ENCODE data around the gene NEK7. TPM values are rescaled to one million over a fixed set of nuclear protein-coding genes. Genes with fewer than 3 reads are reported as not detected.

Gene NEK7
- total RNA-seq, 1 donor from 2014 or later, result 185 TPM

DNA sequence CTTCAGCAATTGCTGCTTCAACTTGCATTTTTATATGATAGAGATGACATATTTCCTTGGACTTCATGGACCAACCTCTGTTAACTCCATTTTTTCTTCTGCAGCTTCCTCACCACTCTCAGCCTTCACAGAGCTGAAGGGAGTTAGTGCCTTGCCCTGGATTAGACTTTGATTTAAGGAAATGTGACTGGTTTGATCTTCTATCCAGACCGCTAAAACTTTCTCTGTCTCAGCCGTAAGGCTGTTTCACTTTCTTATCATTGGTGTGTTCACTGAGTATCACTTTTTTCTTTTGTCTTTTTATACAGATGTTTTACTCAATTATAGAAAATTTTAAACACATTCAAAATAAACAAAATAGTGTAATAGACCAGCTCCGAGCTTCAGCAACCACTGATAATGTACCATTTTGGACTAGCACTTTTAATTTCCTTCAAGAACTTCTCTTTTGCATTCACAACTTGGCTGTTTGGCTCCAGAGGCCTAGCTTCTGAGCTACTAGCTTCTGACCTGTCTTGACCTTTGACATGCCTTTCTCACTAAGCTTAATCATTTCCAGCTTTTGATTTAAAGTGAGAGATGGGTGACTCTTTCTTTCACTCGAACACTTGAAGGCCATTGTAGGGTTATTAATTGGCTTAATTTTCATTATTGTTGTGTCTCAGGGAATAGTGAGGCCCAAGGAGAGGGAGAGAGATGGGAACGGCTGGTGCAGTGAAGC, 9.3 kb downstream of the NEK7 start:
- ATAC-seq (ENCODE audit: poor library complexity), result no peak
- no peak for DNase-seq
- intact Hi-C loops (cut with DNase I), result loop anchor here (5.0 kb wide), 1 partner anchor 101 kb away; no protein-coding TSS in a partner anchor

DNA sequence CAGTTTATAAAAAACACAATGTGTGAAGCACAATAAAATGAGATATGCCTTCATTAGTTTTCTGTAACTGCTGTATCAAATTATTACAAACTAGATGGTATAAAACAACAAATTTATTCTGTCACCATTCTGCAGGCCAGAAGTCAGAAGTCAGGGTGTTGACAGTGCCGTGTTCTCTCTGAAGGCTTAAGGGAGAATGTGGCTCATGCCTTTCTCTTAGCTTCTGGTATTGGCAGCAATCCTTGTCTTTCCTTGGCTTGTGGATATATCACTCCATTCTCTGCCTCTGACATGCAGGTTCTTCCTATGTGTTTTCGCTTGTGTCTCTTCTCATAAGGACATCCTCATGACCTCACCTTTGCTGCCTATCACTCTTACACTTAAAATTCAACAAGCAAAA, 10.1 kb downstream of the NEK7 start:
- intact Hi-C loops (cut with DNase I), result loop anchor here (5.0 kb wide), 1 partner anchor 100 kb away; no protein-coding TSS in a partner anchor
- DNase-seq (no peak), ATAC-seq (ENCODE audit: poor library complexity) (peak; percentile 78)

DNA sequence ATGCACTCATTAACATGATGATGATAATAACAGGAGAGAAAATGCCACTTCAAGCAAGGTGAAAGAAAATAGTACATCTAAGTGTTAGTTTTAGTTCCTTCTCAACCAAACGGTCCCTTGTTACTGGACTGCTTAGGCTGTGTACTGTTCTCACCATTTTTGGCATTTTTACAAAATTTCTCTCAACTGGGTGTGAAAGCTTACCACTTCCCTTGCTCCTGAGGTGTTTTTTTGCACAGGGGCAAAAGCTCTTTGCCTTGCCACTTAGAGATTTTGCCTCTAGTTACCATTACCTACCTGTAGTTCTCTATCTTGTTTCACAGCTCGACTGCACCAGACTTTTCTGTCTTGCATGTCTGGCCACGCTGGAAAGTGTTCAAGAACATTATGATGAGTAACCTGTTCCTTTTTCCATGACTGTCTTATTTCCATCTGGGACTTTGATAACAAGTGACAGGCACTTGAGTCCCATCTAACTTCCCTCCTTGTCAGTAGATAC, 10.7 kb downstream of the NEK7 start:
- intact Hi-C loops (cut with DNase I), result loop anchor here (5.0 kb wide), 1 partner anchor 100 kb away; no protein-coding TSS in a partner anchor
- ATAC-seq (ENCODE audit: poor library complexity) (peak; percentile 80), DNase-seq (no peak)

DNA sequence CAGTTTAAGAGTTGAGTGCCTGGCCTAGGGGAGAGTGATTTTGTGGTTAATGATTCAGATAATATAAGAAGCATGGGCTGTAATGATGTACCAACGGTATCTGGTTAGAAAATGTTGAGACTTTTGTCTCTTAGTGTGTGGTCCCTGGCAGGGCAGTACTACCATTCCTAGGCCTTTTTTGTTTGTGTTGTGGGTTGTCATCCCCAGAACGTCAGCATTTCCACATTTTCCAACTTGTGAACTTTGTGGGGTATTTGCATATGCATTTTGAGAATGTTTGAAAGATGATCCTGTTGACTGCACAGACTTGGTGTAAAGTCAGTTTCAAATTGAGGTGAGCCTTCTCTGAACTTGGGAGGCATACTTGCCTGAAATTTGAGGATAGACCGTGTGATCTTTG, 11.4 kb downstream of the NEK7 start:
- DNase-seq, result no peak
- intact Hi-C loops (cut with DNase I), result loop anchor here (5.0 kb wide), 1 partner anchor 99 kb away; no protein-coding TSS in a partner anchor
- ATAC-seq (ENCODE audit: poor library complexity), result no peak

DNA sequence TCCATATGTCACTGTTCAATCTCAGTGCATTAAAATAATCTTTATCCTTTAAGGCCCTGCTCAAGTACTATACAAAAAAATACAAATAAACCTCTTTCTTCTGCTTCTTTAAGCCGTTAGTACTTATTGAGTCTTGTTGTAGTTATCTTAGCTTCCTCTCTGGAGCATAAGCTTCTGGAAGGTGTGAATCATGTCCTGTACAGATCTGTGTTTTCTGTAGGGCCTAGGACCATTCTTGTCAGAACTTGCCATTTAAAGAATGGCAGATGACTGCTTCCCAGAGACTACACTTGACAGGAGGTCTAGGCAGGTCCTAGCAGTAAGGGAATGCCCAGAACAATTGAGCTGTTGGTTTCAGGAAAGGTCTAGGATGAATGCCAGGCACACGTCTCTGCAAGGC, 12.9 kb downstream of the NEK7 start:
- DNase-seq, result no peak
- ATAC-seq (ENCODE audit: poor library complexity), result no peak
- intact Hi-C loops (cut with DNase I), result loop anchor here (5.0 kb wide), 1 partner anchor 98 kb away; no protein-coding TSS in a partner anchor

DNA sequence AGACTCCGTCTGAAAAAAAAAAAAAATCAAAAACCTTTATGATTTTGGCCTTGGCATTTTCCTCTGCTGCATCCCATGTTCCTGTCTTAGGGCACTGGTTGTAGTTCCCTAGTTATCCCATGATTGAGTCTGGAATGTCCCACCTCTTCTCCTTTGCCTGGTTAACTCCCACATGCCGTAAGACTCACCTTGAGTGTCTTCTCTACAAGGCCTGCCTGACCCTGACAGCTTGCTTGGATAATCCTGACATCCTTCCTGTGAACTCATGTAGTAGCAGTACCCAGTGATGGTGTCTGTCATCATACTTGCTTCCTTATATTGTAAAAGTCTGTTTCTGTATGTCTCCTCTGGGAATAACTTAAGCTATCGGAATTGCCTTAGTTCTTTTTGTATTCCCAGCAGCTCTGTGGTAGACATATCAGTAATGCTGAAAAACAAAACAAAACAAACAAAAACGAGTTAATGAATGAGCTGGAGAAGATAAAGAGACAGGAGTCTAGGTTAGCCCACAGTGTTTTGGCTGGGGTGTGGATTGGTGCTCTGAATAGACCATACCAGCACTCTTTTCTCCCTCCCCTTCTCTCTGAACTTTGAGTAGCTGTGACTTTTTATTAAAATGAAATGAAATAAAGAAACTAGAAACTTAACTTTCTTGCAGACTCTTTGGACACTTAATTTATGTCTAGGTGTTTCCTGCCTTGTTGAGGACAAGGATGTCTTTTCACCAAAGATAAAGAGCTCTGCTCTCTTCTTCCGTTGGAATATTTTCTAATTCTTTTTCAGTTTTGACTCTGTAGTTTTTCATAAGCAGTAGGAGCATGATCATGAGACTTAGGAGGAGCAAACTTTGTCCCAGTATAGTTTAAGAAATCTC, 15.1 kb downstream of the NEK7 start:
- ATAC-seq (ENCODE audit: poor library complexity) (no peak), DNase-seq (no peak)
- intact Hi-C loops (cut with DNase I), result no loop called here

DNA sequence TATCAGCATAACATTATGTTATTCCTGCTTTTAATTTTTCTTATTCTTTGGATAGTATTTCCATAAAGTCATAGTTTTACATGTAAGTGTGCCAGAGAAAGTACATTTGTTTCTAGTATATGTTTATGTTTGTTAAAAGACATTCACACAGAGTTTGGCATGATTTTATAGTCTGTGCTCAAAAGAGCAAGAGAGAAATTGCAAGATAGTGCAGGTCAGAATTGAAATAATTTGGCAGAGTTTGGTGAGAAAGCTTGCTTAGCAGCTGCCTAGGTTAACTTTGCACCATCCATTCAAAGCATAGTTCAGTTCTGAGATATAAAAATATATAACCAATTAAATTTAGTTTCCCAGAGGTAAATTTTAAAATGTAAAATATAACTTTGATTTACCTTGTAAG, 17.0 kb downstream of the NEK7 start:
- DNase-seq, result no peak
- intact Hi-C loops (cut with DNase I), result no loop called here
- ATAC-seq (ENCODE audit: poor library complexity), result no peak

DNA sequence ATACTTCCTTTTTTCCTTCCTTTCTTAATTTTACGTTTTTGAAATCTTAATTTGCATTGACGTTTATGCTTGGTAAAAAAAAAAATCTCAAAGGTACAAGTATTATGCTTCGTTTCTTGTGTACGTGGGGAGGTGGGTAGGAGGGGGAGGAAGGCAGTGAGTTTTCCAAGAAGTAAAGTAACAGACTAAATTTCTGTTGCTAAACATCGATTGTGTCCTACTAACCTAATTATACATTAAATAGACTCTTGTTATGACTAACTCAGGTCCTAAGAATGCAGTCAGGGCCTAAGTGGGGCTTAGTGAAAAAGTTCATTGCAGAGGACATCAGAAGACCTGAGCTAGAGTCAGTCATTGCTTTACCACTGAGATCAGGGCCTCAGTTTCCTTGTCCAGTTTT, 17.5 kb downstream of the NEK7 start:
- intact Hi-C loops (cut with DNase I), result no loop called here
- DNase-seq (no peak), ATAC-seq (ENCODE audit: poor library complexity) (no peak)

DNA sequence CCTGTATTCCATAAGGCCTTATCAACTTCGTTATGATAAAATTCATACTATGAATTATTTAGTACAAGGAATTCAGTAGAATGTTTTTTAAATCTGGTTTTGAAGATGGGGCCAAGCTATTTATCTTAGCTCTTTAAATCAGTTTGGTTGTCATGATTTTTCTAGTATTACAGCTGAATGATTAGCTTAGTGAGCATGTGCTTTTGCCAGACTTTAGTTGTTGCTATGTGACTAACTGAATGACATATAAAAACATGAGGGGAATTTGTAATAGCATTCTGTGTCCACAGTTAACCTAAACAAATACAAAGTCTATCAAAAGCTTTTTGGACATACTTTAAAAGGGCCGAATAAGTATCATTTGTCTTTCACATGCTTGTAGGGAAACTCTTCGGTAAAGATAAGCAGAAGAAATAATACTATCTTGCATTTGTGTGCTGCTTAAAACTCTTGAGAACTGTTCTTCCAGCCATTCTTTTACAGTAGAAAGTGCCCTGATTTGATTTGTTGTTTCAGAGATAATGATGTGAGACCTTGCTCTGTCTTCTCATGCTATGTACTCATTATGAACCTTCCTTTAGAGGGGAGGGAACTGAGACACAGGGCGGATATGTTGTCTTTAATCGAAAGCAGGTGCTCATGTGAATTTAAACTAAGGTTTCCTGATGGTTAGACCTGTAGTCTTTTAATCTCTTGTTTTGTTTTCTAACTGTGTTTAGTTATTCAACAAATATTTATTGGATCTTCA, 18.8 kb downstream of the NEK7 start:
- ATAC-seq (ENCODE audit: poor library complexity) (no peak), DNase-seq (no peak)
- intact Hi-C loops (cut with DNase I), result no loop called here

DNA sequence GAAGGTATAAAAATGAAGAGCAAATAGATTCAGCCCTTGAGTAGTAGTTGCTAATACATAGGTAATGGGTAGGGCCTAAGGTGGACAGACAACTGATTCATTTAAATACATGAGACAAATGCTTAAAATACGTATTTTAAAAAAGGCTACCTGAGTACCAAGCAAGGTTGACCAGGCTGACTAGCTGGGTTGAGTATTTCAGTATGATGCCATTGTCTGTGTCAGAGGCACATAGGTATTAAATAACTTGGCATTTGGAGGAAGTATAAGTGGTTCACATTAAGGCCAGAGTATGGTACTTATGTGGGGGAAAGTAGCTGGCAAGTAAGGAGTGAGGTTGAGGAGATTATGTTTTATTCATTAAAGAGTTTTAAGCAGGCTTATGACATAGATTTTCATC, 19.4 kb downstream of the NEK7 start:
- ATAC-seq (ENCODE audit: poor library complexity) (no peak), DNase-seq (no peak)
- intact Hi-C loops (cut with DNase I), result no loop called here

DNA sequence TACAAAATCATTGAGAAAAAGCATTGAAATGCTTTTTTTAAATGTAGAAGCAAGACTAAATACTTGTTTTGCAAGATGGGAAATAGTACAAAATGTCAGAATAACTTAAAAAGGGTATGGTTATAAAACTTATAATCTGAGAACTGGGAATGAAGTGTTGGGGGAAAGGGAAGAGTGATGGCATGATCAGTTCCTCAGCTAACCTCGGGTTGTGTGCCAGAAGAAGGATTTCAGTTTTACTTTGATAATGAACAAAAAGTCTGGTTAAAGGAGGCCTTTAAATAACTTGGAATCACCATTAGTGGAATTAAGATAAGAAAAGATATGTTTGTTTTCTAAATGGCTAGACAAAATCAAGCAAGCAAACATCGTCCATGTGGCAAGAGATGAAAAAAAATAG, 20.7 kb downstream of the NEK7 start:
- intact Hi-C loops (cut with DNase I), result no loop called here

DNA sequence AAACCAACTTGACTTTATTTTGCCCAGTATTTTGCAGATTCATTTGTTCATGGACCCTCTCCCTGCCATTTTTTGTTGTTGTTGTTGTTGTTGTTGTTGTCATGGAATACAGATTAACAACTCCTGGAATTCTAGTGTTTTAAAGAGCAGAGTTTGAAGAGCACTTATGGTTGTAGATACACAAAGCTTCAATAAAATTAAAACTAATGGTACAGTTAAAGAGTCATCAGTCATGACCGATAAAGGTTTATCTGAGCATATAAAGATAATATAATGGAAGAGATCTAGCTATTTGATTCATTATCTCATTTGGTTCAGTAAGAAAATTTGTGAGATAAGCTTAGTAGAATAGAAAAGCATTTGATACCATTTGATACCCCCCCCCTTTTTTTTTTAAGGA, 21.8 kb downstream of the NEK7 start:
- DNase-seq (no peak), ATAC-seq (ENCODE audit: poor library complexity) (no peak)
- intact Hi-C loops (cut with DNase I), result no loop called here

More for the DNA sequence above, 20.7 kb downstream of the NEK7 start:
- ATAC-seq (ENCODE audit: poor library complexity) (no peak), DNase-seq (no peak)

DNA sequence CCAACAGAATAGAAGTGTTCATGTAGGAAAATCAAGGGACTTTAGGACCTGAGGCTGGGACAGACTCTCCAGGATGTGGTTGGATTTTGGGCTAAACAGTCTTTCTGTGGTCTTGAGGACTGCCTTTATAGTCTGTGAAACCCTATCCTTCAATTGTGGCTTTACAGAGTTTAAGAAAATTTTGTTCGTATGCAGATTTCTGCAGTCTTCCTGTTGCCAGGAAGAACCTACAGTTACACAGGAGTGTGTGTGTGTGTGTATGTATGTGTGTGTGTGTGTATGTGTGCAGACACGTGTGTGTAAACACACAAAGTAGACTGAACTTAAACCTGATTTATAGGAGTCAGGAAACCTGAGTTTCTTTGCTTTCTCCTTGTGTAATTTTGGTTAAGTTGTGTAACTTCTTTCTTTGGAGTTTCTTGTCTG, 22.8 kb downstream of the NEK7 start:
- DNase-seq (no peak), ATAC-seq (ENCODE audit: poor library complexity) (peak; percentile 8)
- intact Hi-C loops (cut with DNase I), result no loop called here

DNA sequence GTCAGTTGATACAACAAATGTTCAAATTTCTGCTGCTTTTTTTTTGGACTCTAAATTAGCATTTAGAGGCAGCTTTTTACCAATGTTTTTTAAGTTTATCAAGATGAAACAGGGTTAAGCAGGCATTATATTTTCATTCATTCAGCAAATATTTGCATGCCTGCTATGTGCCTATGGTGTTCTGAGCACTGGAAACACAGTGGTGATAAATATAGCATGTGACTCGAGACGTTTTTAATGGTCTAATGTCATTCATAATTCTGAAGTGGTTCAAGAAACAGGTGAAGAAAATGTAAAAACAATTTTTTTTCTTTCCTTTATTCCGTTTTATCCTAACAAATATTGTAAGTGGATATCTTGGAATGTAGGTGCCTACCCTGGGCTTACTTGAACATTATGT, 26.8 kb downstream of the NEK7 start:
- DNase-seq (no peak), ATAC-seq (ENCODE audit: poor library complexity) (no peak)
- intact Hi-C loops (cut with DNase I), result no loop called here

DNA sequence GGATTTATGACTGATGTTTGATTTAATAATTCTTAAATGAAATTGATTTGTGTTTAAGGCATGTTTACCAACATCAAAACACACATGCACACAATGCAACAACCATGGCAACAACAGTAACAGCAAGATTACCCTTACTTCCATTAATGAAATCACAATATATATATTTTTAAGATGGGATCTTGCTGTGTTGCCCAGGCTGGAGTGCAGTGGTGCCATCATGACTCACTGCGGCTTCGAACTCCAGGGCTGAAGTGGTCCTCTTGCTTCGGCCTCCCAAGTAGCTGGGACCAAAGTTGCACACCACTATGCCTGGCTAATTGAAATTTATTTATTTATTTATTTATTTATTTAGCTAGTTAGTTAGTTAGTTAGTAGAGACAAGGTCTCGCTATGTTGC, 27.7 kb downstream of the NEK7 start:
- intact Hi-C loops (cut with DNase I), result no loop called here

DNA sequence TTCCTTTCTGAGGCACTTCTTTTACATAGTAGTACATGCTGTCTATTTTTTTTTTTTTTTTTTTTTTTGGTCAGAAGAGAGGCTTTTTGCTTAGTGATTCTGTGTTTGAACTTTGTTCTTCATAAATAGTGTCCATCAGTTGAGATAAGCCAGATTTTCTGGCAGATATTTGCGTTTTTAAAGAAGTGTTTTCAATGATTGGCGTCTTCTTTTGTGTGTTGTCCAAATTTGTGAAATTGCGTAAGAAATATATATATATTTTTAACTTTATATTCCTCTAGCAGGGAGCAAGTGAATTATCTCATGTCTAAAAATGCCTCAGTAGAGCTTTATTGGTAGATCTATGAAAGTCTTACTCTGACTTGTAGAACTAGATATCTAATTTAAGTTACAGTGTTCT, 28.3 kb downstream of the NEK7 start:
- intact Hi-C loops (cut with DNase I), result no loop called here
- ATAC-seq (ENCODE audit: poor library complexity) (no peak), DNase-seq (no peak)

More for the DNA sequence above, 27.7 kb downstream of the NEK7 start:
- ATAC-seq (ENCODE audit: poor library complexity) (no peak), DNase-seq (no peak)

DNA sequence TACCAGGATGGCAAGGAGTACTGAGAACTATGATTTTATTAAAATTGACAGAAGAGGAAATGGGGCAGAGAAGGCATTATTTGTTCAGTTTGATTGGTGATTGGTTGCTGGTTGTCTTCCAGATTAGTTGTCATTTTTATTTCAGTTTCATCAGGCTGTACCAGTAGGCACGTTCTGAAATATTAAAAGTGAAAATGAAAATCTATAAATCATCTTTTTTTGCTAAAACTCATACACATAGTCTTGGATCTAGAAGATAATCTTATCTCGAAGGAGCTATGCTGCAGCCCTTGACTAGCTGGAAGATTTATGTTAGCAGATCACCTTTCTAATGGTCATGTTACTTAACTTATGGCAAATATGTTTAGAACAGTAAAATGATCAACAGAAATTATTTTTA, 29.0 kb downstream of the NEK7 start:
- intact Hi-C loops (cut with DNase I), result no loop called here
- no peak for DNase-seq
- ATAC-seq (ENCODE audit: poor library complexity), result no peak

DNA sequence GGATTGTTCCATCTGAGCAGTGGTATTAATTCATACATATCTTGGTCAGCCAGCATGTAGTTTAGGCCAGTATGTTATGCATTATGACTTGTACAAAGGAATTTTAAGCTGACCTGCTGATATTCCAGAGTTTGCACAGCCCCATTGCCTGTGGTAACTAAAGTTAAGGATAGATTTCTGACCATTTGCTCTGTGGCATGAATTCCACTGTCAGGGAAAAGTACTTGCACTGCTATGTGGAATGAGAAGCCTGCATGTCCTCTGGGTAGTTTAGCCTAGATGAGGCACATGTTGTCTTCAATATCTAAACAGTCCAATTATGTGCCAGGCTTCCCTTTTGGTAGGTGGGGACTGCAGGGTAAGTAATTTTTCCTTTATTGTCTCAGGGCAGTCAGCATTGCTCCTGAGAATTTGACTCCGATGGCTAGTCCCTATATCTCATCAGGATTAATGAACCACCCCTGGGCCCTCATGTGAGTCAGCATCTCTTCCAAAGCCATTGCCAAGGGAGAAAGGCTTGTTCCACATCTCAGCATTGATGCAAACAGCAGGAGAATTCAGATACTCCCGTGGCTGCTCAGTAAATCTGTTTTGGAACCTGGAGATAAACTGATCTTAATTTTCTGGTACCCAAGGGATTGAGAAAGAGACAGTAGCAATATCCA, 30.2 kb downstream of the NEK7 start:
- no peak for DNase-seq
- peak; percentile 25 for ATAC-seq (ENCODE audit: poor library complexity)
- intact Hi-C loops (cut with DNase I), result no loop called here
